ENCODE data around the gene SMARCC1. TPM values are rescaled to one million over a fixed set of nuclear protein-coding genes. Genes with fewer than 3 reads are reported as not detected.

The SMARCC1 gene
- total RNA-seq, 1 donor from 2014 or later: 46.1 TPM

- no peak for DNase-seq (ENCODE audit: low spot score)
Measured at GRCh38 chr3:47554335-47554734, 227.4 kb downstream of the SMARCC1 start.

GRCh38 chr3:47553407-47553806 is 228.3 kb downstream of the SMARCC1 start:
- DNase-seq (ENCODE audit: low spot score): no peak

- DNase-seq (ENCODE audit: low spot score): no peak
Measured at GRCh38 chr3:47542471-47543173, 239.1 kb downstream of the SMARCC1 start.

- DNase-seq (ENCODE audit: low spot score): no peak
Measured at GRCh38 chr3:47541583-47542108, 240.0 kb downstream of the SMARCC1 start.

GRCh38 chr3:47540281-47540680 is 241.4 kb downstream of the SMARCC1 start:
- DNase-seq (ENCODE audit: low spot score): no peak

GRCh38 chr3:47536967-47537366 is 244.7 kb downstream of the SMARCC1 start:
- no peak for DNase-seq (ENCODE audit: low spot score)

GRCh38 chr3:47536221-47536891 is 245.3 kb downstream of the SMARCC1 start:
- no peak for DNase-seq (ENCODE audit: low spot score)

Other genes with a start within 250 kb of the SMARCC1 start
- gene CSPG5, start 203.0 kb downstream of the SMARCC1 start, total RNA-seq: 2.0 TPM
- 52.2 TPM for gene DHX30, start 21.2 kb upstream of the SMARCC1 start, total RNA-seq
- 303 TPM for gene MAP4, start 234.5 kb upstream of the SMARCC1 start, total RNA-seq